ENCODE data around the gene CD300LF.

The CD300LF gene

GRCh38 chr17:74686761-74687160 is 26.0 kb downstream of the CD300LF start:
- DNase-seq (ENCODE audit: low read depth): no peak

GRCh38 chr17:74682471-74683190 is 30.1 kb downstream of the CD300LF start:
- no peak for DNase-seq (ENCODE audit: low read depth)

- DNase-seq (ENCODE audit: low read depth): no peak
Observed at GRCh38 chr17:74682028-74682427, 30.7 kb downstream of the CD300LF start.

GRCh38 chr17:74680941-74681340 is 31.8 kb downstream of the CD300LF start:
- DNase-seq (ENCODE audit: low read depth): no peak

- DNase-seq (ENCODE audit: low read depth): no peak
Observed at GRCh38 chr17:74680213-74680612, 32.5 kb downstream of the CD300LF start.

- no peak for DNase-seq (ENCODE audit: low read depth)
Observed at GRCh38 chr17:74679374-74679773, 33.3 kb downstream of the CD300LF start.

- no peak for DNase-seq (ENCODE audit: low read depth)
Observed at GRCh38 chr17:74678541-74678940, 34.2 kb downstream of the CD300LF start.

- no peak for DNase-seq (ENCODE audit: low read depth)
Observed at GRCh38 chr17:74677558-74678466, 34.9 kb downstream of the CD300LF start.

GRCh38 chr17:74671031-74671771 is 41.5 kb downstream of the CD300LF start:
- peak; percentile 53 for DNase-seq (ENCODE audit: low read depth)

- DNase-seq (ENCODE audit: low read depth): no peak
Observed at GRCh38 chr17:74670329-74670728, 42.4 kb downstream of the CD300LF start.

- no peak for DNase-seq (ENCODE audit: low read depth)
Observed at GRCh38 chr17:74663561-74663960, 49.2 kb downstream of the CD300LF start.

- DNase-seq (ENCODE audit: low read depth): no peak
Observed at GRCh38 chr17:74659889-74660288, 52.8 kb downstream of the CD300LF start.

- DNase-seq (ENCODE audit: low read depth): no peak
Observed at GRCh38 chr17:74658620-74659019, 54.1 kb downstream of the CD300LF start.

- no peak for DNase-seq (ENCODE audit: low read depth)
Observed at GRCh38 chr17:74654742-74655141, 58.0 kb downstream of the CD300LF start.

GRCh38 chr17:74652020-74652419 is 60.7 kb downstream of the CD300LF start:
- DNase-seq (ENCODE audit: low read depth): no peak

- DNase-seq (ENCODE audit: low read depth): no peak
Observed at GRCh38 chr17:74649909-74650308, 62.8 kb downstream of the CD300LF start.

- no peak for DNase-seq (ENCODE audit: low read depth)
Observed at GRCh38 chr17:74647871-74648672, 64.7 kb downstream of the CD300LF start.

- DNase-seq (ENCODE audit: low read depth): no peak
Observed at GRCh38 chr17:74646231-74646630, 66.5 kb downstream of the CD300LF start.

GRCh38 chr17:74645010-74645409 is 67.7 kb downstream of the CD300LF start:
- no peak for DNase-seq (ENCODE audit: low read depth)

- DNase-seq (ENCODE audit: low read depth): no peak
Observed at GRCh38 chr17:74644419-74644818, 68.3 kb downstream of the CD300LF start.
